Kidney capillary endothelial cell (primary cell): Measurements from ENCODE around the gene TMEM14A.

Source experiments
- DNase-seq: peaks from one replicate; pipeline ENCODE4 v3.0.0-alpha.2; 2018; ENCODE audit warnings: low spot score

The TMEM14A gene

DNA sequence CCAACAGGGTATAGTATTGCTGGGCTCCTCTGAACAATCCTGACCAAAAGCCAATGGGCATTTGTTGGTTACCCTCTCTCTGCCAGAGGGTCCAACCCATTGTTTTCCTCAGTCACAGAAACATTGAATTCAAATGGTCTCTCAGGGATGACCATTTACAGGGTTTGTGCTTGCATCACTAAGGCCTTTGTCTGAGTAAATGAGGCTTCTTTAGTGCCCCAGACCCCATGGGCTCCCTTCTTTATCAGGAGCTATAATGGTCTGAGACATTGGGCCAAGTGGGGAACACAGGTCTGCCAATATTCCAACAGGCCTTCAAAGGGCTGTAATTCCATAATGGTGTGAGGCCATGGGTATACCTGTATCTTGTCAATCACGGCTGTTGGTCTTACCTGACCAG is 65.2 kb downstream of the TMEM14A start:
- DNase-seq = no peak
